Motor neuron (in vitro differentiated cells): Measurements from ENCODE around the gene VTI1A. TPM values are rescaled to one million over a fixed set of nuclear protein-coding genes. Genes with fewer than 3 reads are reported as not detected.

Experiments
- ATAC-seq, 8 experiments: fragments of 200-7000 bp; cut with Tn5 transposase; replicated peaks in 6 of 8; 2 replicates each; pipeline ENCODE4 v1.8.0; 2021; ENCODE audit warnings: mild to moderate bottlenecking in 8 of 8, moderate library complexity in 8 of 8
- H3K27ac ChIP-seq, 2 donors: fragments of 250-450 bp; sonication (Bioruptor Pico); 2 replicates each; pipeline ENCODE4 v1.9.0; 2021; ENCODE audit warnings: antibody characterized with exemption in 2 of 2, mild to moderate bottlenecking in 2 of 2, moderate library complexity in 1 of 2
- H3K4me1 ChIP-seq, 2 donors: fragments of 250-450 bp; sonication (Bioruptor Pico); replicated peaks in 1 of 2; 2 replicates each; pipeline ENCODE4 v1.6.1; 2021; ENCODE audit warnings: antibody characterized with exemption in 2 of 2, mild to moderate bottlenecking in 2 of 2, moderate library complexity in 1 of 2
- H3K4me3 ChIP-seq, 5 donors: fragments of 250-450 bp; sonication (Bioruptor Pico); 2 replicates each; pipeline ENCODE4 v1.9.0; 2021; ENCODE audit warnings: antibody characterized with exemption in 5 of 5, mild to moderate bottlenecking in 5 of 5, moderate library complexity in 4 of 5
- WGBS, 10 experiments: fragments of 450-650 bp; shearing (Covaris generic); methylation state at CpG; one replicate each; pipeline ENCODE4 v1.0.0; 2022; 5-methylcytosine and 5-hydroxymethylcytosine counted together
- in situ Hi-C, 9 experiments: fragments of 400-800 bp; cut with MboI; loops; one replicate each; pipeline ENCODE4 v1.15.0; 2021; ENCODE audit warnings: low sequenced_read_pairs in 9 of 9, low pct_unique_long_range_greater_than_20kb in 2 of 9; ENCODE audit not compliant: unreplicated experiment in 9 of 9
- total RNA-seq, 8 experiments: library from RNA; unstranded; fragments of 300-600 nt; gene quantifications; 2 replicates each; pipeline versions ENCODE4 v1.2.3 to v1.2.4, GENCODE V29; 2022

VTI1A gene
- total RNA-seq, 8 experiments from 2014 or later, result 29.8 to 55.3 (median 42.6) TPM

DNA sequence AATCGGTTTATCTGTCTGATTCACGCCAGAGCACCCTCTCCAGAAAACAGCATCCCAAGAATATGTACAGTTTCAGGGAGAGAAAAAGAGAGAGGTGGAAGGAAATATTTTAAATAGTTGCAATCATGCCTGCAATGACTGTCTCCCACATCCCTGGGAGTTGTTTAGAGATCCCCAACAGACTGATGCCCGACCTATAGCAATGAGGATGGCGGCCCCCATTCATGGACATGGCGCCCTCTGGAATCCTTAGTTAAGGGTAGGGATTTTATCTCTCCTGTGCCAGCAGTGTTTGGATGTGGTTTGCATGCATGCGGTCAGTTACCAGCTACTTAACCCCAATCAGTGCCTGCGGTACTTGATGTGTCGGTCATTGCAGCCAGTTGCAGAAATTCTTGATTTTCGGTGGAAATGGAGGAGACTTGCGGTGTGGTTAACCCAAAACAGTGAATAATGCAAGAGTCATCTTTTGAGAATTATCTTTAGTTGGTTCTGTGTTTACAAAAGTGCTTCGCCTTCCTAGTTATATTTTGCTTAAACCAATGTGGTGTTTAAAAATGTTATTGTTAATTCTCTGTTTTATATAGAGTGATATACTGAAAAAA, 317.0 kb downstream of the VTI1A start:
- H3K4me3 ChIP-seq, result no peak overlapping the region
- 76 to 100% (median 94%) methylated on average over 2 to 8 of the region's 11 CpGs for WGBS, 10 experiments
- H3K4me1 ChIP-seq, result peaks cover 11 to 22% of the 10 kb centered on the region in 2 donors
- no peak overlapping the region for H3K27ac ChIP-seq
- in situ Hi-C loops, result no loop called here
- ATAC-seq, result no peak

DNA sequence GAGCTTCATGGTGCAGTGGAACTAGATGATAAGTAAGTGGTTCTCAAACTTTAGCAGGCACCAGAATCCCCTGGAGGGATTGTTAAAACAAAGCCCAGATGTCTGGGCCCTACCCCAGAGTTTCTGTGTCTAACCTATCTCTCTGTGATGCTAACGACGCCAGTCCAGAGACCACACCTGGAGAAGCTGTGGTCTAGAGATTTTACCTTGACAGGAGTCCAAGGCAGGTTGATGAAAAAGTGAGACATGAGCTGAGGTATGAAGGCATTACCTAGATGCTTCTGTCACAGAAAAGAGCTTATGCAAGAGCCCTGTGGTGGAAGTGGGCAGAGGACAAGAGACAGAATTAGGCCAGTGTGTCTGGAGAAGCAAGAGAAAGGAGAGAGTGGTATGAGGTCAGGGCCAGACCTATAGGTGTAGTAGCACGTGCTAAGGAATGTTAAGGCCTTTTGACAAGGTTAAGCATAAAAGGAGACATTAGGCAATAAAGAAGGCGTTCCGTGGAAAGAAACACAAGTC, 318.8 kb downstream of the VTI1A start:
- no peak overlapping the region for H3K27ac ChIP-seq
- H3K4me1 ChIP-seq, result peaks cover 11 to 24% of the 10 kb centered on the region in 2 donors
- H3K4me3 ChIP-seq, result no peak overlapping the region
- in situ Hi-C loops, result no loop called here
- 81 to 100% (median 99%) methylated on average over 1 to 5 of the region's 5 CpGs; no CpG with 5 or more reads in 1 of the 10 experiments for whole genome bisulfite sequencing, 10 experiments
- no peak for ATAC-seq

DNA sequence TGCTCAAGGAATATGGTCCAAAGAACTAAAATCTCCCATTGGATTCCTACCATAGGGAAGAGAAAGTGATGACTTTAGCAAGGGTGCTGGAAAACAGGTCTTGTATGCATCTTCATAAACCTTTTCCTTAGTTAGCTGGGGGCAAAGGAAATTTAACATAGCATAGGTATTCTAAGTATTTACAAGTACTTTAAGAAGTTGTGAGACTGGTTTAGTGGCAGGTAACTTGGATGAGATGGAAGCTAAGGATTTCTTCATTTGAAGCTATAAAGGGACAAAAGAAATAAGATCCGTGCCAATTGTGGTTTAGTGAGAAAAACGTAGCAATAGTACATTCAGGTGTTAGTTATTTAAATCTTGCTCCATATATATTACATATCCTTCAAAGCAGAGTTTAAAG, 319.6 kb downstream of the VTI1A start:
- no peak overlapping the region for H3K4me3 ChIP-seq
- 82 to 100% (median 94%) methylated on average over 1 to 2 of the region's 2 CpGs; no CpG with 5 or more reads in 2 of the 10 experiments for WGBS, 10 experiments
- no peak for ATAC-seq
- H3K4me1 ChIP-seq, result peaks cover 11 to 17% of the 10 kb centered on the region in 2 donors
- in situ Hi-C loops, result no loop called here
- H3K27ac ChIP-seq, result no peak overlapping the region

DNA sequence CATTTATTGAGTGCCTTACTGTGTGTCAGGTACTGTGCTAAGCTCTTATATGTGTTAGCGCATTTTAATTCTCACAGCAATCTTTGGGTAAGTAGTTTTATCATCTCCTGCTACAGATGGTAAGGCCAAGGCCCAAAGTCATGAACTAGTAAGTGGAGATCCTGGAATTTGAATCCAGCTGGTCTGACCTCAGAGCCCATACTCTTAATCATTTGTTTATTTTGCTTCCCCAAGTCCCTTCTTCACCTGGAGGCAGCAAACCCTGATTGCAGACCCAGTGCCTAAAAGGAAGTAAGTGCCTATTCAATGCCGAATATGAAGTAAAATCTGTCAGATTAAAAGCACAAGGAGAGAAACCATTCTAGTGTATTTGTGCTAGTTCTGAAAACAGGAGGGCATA, 320.1 kb downstream of the VTI1A start:
- in situ Hi-C loops, result no loop called here
- no peak for ATAC-seq
- H3K27ac ChIP-seq, result no peak overlapping the region
- no peak overlapping the region for H3K4me3 ChIP-seq
- H3K4me1 ChIP-seq, result peaks cover 11 to 16% of the 10 kb centered on the region in 2 donors
- WGBS, 10 experiments, result 50 to 100% (median 100%) methylated on average over 1 to 2 of the region's 2 CpGs

DNA sequence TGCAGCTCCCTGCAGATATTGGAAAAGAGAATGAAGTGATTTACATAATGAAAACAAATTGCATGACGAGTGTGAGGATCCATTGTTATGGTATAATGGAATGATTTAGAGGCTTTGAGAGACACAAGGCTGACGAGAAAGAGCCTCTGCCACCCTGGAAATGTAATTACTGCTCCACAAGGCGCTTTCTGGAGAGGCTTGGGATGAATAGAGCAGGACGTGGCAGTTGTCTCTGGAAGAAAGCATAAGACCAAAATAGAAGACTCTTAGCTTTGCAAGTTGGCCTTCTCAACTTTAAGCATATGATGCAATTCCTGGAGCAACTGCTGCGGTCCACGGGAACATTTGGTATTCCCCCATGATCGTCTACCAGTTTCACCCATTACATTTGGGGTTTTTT, 321.1 kb downstream of the VTI1A start:
- Histone ChIP-seq H3K27ac (peak overlapping the region in 1 of 2 donors; percentile 57), H3K4me3 (no peak overlapping the region), H3K4me1 (peaks cover 11 to 16% of the 10 kb centered on the region in 2 donors)
- in situ Hi-C loops, result no loop called here
- ATAC-seq, result peak in 5 of 8 experiments; percentile 35 to 77 (median 64)
- WGBS, 10 experiments, result 20 to 100% (median 62%) methylated on average over 1 to 7 of the region's 7 CpGs

DNA sequence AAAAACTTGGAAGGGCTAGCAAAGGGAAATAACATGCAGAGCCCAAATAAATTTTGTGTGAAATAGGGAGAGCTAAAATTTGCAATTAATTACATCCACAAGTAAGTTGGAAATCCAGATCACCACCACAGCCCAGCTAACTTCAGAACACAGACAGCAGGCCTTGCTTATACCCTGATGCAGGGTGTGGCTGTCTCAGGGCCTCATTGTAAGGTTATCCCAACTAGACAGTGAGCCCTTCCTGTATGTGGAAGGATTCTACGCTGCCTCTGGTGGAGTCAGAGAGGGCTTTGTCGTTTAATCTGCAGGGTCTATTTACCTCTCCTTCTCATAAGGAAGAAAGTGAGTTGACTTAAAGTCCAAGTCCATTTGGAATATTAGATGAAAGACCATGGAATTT, 322.1 kb downstream of the VTI1A start:
- H3K4me3 ChIP-seq, result no peak overlapping the region
- ATAC-seq, result peak in 3 of 8 experiments; percentile 38 to 72 (median 67)
- H3K27ac ChIP-seq, result no peak overlapping the region
- 17 to 100% (median 75%) methylated on average over 1 to 2 of the region's 2 CpGs; no CpG with 5 or more reads in 3 of the 10 experiments for WGBS, 10 experiments
- in situ Hi-C loops, result no loop called here
- H3K4me1 ChIP-seq, result peaks cover 15 to 16% of the 10 kb centered on the region in 2 donors

DNA sequence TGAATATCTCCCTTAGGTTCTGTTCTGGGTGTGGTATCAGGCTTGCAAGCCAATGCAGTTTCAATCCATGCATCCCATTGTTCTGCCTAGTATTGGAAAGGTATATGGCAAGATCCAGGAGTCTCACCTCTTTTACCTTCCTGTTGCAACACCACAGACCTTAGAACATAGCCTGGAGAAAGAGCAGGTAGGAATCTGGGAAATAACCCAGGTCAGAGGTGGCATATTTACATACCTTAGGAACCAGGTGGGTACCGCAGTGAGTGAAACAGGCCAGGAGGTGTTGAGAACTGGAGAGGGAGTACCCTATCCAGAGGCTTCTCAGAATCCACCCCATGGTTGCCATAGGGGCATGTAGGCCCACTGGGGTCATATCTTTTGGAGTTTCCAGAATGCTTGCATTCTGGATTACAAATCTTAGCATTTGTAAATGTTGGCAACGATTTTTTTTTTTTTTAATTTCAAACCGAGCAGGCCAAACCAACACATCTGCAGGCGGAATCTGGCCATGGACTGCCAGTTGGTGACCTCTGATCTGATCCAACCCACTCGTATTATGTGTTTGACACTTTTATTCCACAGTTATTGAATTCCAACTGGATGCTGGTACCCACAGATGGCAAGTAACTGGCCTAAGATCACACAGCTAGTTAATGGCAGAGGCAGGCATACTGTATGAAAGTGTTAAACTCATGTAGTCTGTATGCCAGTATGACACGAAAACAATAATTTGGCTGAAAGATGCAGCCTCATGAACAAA, 322.8 kb downstream of the VTI1A start:
- H3K27ac ChIP-seq, result no peak overlapping the region
- no peak for ATAC-seq
- H3K4me1 ChIP-seq, result peaks cover 16 to 17% of the 10 kb centered on the region in 2 donors
- WGBS, 10 experiments, result 31 to 100% (median 77%) methylated on average over 1 to 4 of the region's 6 CpGs
- in situ Hi-C loops, result no loop called here
- no peak overlapping the region for H3K4me3 ChIP-seq

DNA sequence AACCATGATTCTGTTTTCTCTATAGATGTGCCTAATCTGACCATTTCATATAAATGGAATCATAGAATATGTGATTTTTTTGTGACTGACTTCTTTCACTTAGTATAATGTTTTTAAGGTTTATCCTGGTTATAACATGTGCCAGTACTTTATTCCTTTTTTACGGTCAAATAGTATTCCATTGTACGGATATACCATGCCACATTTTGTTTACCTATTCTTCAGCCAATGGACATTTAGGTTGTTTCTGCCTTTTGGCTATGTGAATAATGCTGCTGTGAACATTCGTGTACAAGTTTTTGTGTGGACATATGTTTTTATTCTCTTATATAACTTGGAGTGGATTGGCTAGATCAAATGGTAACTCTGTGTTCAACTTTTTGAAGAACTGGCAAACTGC, 324.7 kb downstream of the VTI1A start:
- Histone ChIP-seq H3K27ac (no peak overlapping the region), H3K4me1 (peaks cover 34 to 35% of the 10 kb centered on the region in 2 donors), H3K4me3 (no peak overlapping the region)
- WGBS, 10 experiments, result 60 to 96% (median 82%) methylated on average over 2 to 3 of the region's 3 CpGs
- ATAC-seq, result no peak
- in situ Hi-C loops, result no loop called here

DNA sequence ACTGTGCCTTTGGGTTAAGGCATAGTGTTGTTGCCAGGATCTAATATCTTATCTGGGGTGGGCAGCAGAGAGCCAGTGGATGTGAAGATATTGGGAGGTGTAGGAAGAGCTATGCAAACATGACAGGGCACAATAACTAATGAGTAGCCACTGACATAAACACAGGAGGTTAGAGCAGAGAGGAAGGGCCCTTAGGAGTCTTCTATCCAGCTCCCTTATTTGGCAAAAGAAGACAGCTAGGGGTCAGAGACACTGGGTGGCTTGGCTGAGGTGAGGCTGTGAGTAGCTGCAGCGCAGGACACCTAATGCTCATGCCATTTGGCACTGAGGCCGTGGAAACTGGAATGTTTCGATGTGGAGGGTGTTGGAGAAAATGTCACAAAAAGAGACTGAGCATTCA, 326.8 kb downstream of the VTI1A start:
- WGBS, 10 experiments, result 100% methylated on average over 1 to 2 of the region's 3 CpGs; no CpG with 5 or more reads in 7 of the 10 experiments
- no peak for ATAC-seq
- Histone ChIP-seq H3K27ac (no peak overlapping the region), H3K4me1 (peaks cover 23 to 35% of the 10 kb centered on the region in 2 donors), H3K4me3 (no peak overlapping the region)
- in situ Hi-C loops, result no loop called here

DNA sequence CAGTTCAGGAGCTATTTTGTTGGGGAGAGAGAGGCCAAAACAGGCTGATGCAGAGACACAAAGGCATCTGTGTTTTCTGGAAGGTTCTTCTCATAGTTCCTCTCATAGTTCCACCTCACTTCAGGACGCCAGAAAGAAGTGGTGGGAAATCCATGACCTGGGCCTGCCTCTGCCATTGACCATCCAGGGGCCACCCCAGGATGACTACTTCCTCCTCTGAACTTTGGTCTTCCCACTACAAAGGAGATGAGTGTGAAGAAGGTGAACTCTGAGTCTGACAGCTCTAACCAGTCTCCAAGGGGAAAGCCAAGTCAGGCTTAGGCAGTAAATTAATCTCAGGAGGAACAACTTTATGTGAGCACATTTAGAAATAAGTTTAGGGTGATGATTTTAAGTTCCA, 327.2 kb downstream of the VTI1A start:
- no peak overlapping the region for H3K4me3 ChIP-seq
- ATAC-seq, result no peak
- peaks cover 19 to 32% of the 10 kb centered on the region in 2 donors for H3K4me1 ChIP-seq
- in situ Hi-C loops, result no loop called here
- H3K27ac ChIP-seq, result no peak overlapping the region
- 75 to 89% methylated on average over 1 of the region's 1 CpG; no CpG with 5 or more reads in 8 of the 10 experiments for WGBS, 10 experiments

DNA sequence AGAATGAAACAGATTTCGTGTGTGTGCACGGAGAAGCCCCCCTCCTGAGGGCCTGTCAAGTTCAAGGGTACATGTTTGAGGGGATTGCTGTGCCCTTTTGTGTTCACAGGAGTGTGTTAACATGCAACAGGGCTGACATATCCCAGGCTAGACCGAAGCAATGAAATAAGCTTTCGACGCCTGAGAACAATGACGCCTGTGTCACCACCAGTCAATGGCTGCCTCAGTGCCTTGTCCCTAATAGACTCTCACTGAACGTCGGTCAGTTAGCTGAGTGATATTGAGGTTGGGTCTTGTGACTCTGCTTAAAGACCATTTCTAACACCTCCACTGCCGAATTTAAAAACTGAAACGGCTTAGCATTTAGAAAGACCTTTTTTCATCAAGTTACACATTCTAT, 327.8 kb downstream of the VTI1A start:
- no peak overlapping the region for H3K4me3 ChIP-seq
- in situ Hi-C loops, result no loop called here
- WGBS, 10 experiments, result 50 to 93% (median 81%) methylated on average over 1 to 10 of the region's 10 CpGs; no CpG with 5 or more reads in 3 of the 10 experiments
- peaks cover 19 to 32% of the 10 kb centered on the region in 2 donors for H3K4me1 ChIP-seq
- peak in 2 of 8 experiments; percentile 39 to 40 for ATAC-seq
- H3K27ac ChIP-seq, result no peak overlapping the region

DNA sequence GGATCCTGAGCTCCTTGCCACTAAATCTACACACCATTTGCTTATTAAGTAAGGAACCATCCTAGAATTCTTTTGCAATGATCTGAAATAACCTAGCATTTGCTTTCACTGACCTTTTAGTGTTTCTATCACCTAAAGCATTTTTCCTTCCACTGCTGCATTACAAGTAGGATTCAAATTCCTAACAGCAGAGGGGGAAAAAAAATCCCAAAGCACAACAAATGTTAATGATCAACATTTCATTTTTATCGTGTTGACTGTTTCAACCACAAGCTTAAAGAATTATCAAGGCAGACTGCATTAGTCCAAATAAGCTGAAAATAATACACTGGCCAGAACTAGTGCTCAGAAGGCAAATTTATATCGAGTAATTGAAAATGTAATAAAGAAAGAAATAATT, 328.4 kb downstream of the VTI1A start:
- WGBS, 10 experiments, result 0 to 50% (median 21%) methylated on average over 1 to 2 of the region's 2 CpGs; no CpG with 5 or more reads in 4 of the 10 experiments
- ATAC-seq, result peak in 2 of 8 experiments; percentile 20 to 35
- H3K4me1 ChIP-seq, result peaks cover 19 to 32% of the 10 kb centered on the region in 2 donors
- in situ Hi-C loops, result no loop called here
- no peak overlapping the region for H3K27ac ChIP-seq
- H3K4me3 ChIP-seq, result no peak overlapping the region

DNA sequence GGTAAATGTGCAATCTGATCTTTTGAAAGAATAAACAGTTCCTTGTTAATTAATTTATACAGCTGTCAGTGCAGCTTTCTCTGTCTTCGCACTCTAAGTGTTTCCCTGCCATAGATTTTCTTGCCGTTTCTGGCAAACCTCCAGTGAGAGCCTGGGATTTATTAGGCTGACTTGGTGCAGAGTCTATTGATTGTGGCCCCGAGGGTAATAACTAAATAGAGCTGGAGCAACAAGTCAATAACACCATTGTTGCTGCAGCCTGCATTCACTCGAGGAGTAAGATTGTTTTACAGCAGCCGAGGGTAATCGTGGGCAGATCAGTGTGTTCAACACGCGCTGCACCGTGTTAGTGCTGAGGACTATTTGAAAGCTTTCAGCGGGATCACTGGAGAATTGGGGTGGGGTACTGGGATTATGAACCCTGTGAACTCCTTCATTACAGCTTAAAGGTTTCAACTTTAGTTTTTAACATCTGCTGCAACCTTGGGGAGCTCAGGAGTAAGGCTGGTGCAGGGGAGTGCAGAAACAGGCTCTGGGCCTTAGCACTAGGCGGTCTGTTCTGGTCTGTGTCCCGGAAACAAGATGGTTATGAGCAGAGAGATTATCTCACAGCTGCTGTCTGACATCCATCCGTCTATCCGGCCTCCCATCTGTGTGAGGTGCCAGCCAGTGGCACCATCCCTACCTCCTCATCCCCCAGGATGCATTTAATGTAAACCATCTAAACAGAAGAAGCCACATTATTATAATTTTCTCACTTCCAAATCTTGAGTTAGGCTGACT, 329.1 kb downstream of the VTI1A start:
- peaks cover 19 to 32% of the 10 kb centered on the region in 2 donors for H3K4me1 ChIP-seq
- peak in 6 of 8 experiments; percentile 56 to 95 (median 86) for ATAC-seq
- in situ Hi-C loops, result no loop called here
- no peak overlapping the region for H3K27ac ChIP-seq
- WGBS, 10 experiments, result 0 to 86% (median 45%) methylated on average over 1 to 12 of the region's 14 CpGs
- no peak overlapping the region for H3K4me3 ChIP-seq
